Spleen (tissue), 11 donors: Measurements from ENCODE around the gene PRDM16. TPM values are rescaled to one million over a fixed set of nuclear protein-coding genes. Genes with fewer than 3 reads are reported as not detected.
"Not testable (repeated sequence)": the region's sequence is repeated elsewhere in the genome, so short reads cannot be mapped to it uniquely, and the experiment has no call there.

Experiments
- DNase-seq: peaks from one replicate; pipeline ENCODE4 v3.0.0-alpha.2; 2020
- H3K27ac ChIP-seq, 8 donors: fragments of 200-600 bp; sonication (generic) in 7 of 8; 1 replicate in 4 of 8; 2 replicates in 4 of 8; pipeline versions ENCODE4 v1.5.0 to v1.8.0; 2016 to 2021; ENCODE audit warnings: inconsistent platforms in 4 of 8, mild to moderate bottlenecking in 4 of 8, moderate library complexity in 1 of 8
- H3K27me3 ChIP-seq, 7 donors: fragments of 200-600 bp; sonication (generic) in 6 of 7; replicated peaks in 1 of 7; 1 replicate in 4 of 7; 2 replicates in 3 of 7; pipeline versions ENCODE4 v1.5.0 to v1.8.0; 2016 to 2021; ENCODE audit warnings: inconsistent platforms in 3 of 7, mild to moderate bottlenecking in 1 of 7
- H3K36me3 ChIP-seq, 6 donors: fragments of 200-600 bp; sonication (generic) in 5 of 6; 1 replicate in 4 of 6; 2 replicates in 2 of 6; pipeline versions ENCODE4 v1.5.0 to v1.8.0; 2016 to 2021; ENCODE audit warnings: inconsistent platforms in 2 of 6
- H3K4me1 ChIP-seq, 6 donors: fragments of 200-600 bp; sonication (generic) in 5 of 6; 1 replicate in 3 of 6; 2 replicates in 3 of 6; pipeline versions ENCODE4 v1.5.0 to v1.8.0; 2016 to 2021; ENCODE audit warnings: inconsistent platforms in 3 of 6
- H3K4me3 ChIP-seq, 8 donors: fragments of 200-600 bp; sonication (generic) in 7 of 8; 1 replicate in 4 of 8; 2 replicates in 4 of 8; pipeline versions ENCODE4 v1.5.0 to v1.8.0; 2016 to 2021; ENCODE audit warnings: inconsistent platforms in 4 of 8, mild to moderate bottlenecking in 4 of 8, moderate library complexity in 2 of 8
- H3K9me3 ChIP-seq, 8 donors: fragments of 200-600 bp; sonication (generic) in 7 of 8; 1 replicate in 4 of 8; 2 replicates in 4 of 8; pipeline versions ENCODE4 v1.5.0 to v1.8.0; 2016 to 2021; ENCODE audit warnings: inconsistent platforms in 4 of 8
- POLR2A ChIP-seq, 3 donors: fragments of 450-650 bp; IDR thresholded peaks; one replicate each; pipeline ENCODE4 v1.5.1; 2017; ENCODE audit warnings: antibody characterized with exemption in 3 of 3, mild to moderate bottlenecking in 1 of 3
- POLR2AphosphoS5 ChIP-seq, 3 donors: sonication (generic); formaldehyde crosslinking; IDR thresholded peaks; one replicate each; pipeline ENCODE4 v1.5.1; 2017; ENCODE audit warnings: antibody characterized with exemption in 3 of 3
- WGBS, 5 donors: extraction: QIAGEN DNeasy Blood & Tissue Kit in 3 of 5; methylation state at CpG; one replicate each; pipeline versions ENCODE4 v1.1.5 to v1.1.7; 2013 to 2018; 5-methylcytosine and 5-hydroxymethylcytosine counted together
- intact Hi-C: fragments of 100-400 bp; cut with DNase I; formaldehyde crosslinking; loops from one replicate; pipeline ENCODE4 v1.15.0; 2023; ENCODE audit warnings: low total_unique reads
- polyA plus RNA-seq, 3 donors: library from polyadenylated mRNA; stranded (reverse); fragments of 200-250 nt; gene quantifications; one replicate each; pipeline ENCODE4 v1.2.1, GENCODE V29; 2013
- total RNA-seq, 7 donors: library from RNA; depleted of rRNA in 3 of 7; stranded (reverse); fragments of >200 nt in 3 of 7; fragmentation: NEBNext Ultra II Directional in 4 of 7; extraction: Animal tissue kit (Norgen Biotek cat#: 25700) in 4 of 7; gene quantifications; one replicate each; pipeline versions ENCODE4 v1.1.0 to v1.2.1, GENCODE V29; 2016 to 2021
- TF ChIP-seq, protein P1 (sequence below), 11 experiments: fragments of 200-600 bp in 7 of 11; fragments of 450-650 bp in 4 of 11; sonication (generic) in 4 of 11; IDR thresholded peaks in 8 of 11; conservative IDR thresholded peaks in 3 of 11; 1 replicate in 7 of 11; 2 replicates in 4 of 11; pipeline versions ENCODE4 v1.4.0 to v1.8.0; 2016 to 2021; ENCODE audit warnings: antibody characterized with exemption in 11 of 11, inconsistent platforms in 4 of 11, mild to moderate bottlenecking in 1 of 11
- donor health status: healthy with polysubstance abuse.
- donor health status: DM: no; HTN: no; CAD: no; lungs with moderate emphysema.
- donor health status: DM: no; HTN: no; CAD: no.
- donor health status: Bipolar disorder and iron deficiency.
- donor health status: healthy.
- donor health status: DM: no; HTN: no; CAD: no.
- donor health status: DM: yes; HTN: yes; CAD: no.

Gene PRDM16
- total and polyA plus RNA-seq, 10 donors, result 0.43 to 3.2 (median 1.4) TPM

DNA sequence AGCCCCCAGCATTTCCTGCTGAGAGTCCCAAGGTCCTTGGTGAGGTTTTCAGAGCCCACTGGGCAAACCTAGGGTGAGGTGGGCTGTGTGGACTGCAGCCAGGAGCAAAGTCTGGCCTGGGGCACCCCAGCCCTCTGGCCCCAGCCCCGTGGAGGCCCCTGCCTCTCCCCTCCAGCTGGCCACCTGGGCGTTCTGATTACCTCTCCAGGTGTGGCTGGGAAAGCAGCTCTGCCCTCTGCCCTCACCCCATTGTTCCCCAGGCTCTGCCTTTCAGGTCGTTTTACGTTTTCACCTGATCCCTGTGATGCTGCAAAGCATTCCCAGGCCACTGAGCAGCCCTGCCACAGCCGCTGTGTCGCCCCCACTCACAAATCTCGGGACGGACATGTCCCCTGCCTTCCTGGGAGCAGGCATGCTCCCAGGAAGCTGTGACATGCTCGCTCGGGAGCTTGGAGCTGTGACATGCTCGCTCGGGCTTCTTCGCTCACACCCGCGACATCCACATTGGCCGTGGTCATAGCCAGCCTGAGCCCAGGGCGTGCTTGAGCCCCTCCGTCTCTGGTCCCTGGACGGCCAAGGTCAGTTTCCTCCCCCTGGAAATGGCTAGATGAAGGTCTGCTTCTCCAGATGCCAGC, 216.2 kb downstream of the PRDM16 start:
- no peaks in the 10 kb centered on the region for H3K36me3 ChIP-seq
- no peaks in the 10 kb centered on the region for H3K9me3 ChIP-seq
- H3K4me3 ChIP-seq, result no peak overlapping the region
- WGBS, 5 donors, result 79 to 86% (median 85%) methylated on average over 18 to 19 of the region's 19 CpGs
- DNase-seq, result no peak
- no peak for TF ChIP-seq POLR2A (IDR thresholded peaks at IDR 0.05)
- no peak for TF ChIP-seq POLR2AphosphoS5 (IDR thresholded peaks at IDR 0.05)
- TF ChIP-seq, protein P1, sequence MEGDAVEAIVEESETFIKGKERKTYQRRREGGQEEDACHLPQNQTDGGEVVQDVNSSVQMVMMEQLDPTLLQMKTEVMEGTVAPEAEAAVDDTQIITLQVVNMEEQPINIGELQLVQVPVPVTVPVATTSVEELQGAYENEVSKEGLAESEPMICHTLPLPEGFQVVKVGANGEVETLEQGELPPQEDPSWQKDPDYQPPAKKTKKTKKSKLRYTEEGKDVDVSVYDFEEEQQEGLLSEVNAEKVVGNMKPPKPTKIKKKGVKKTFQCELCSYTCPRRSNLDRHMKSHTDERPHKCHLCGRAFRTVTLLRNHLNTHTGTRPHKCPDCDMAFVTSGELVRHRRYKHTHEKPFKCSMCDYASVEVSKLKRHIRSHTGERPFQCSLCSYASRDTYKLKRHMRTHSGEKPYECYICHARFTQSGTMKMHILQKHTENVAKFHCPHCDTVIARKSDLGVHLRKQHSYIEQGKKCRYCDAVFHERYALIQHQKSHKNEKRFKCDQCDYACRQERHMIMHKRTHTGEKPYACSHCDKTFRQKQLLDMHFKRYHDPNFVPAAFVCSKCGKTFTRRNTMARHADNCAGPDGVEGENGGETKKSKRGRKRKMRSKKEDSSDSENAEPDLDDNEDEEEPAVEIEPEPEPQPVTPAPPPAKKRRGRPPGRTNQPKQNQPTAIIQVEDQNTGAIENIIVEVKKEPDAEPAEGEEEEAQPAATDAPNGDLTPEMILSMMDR (IDR thresholded peaks at IDR 0.05 in 8 of 11, conservative IDR thresholded peaks at IDR 0.05 in 3 of 11), result no peak
- peaks cover 0 to 80% (median 15%) of the 10 kb centered on the region in 7 donors for H3K27me3 ChIP-seq
- intact Hi-C loops, result no loop called here
- no peak overlapping the region for H3K27ac ChIP-seq
- H3K4me1 ChIP-seq, result peaks cover 0 to 11% (median 4%) of the 10 kb centered on the region in 6 donors

DNA sequence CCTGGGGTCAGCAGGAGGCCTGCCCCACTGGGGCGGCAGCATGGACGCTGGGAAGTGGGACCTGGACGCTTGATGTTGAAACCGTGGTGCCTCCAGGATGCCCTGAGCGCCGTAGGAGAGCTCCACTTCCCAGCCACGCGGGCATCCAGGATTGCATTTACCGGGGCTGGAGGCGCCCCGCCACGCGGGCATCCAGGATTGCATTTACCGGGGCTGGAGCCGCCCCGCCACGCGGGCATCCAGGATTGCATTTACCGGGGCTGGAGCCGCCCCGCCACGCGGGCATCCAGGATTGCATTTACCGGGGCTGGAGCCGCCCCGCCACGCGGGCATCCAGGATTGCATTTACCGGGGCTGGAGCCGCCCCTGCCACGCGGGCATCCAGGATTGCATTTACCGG, 218.1 kb downstream of the PRDM16 start:
- Histone ChIP-seq H3K27me3 (peaks cover 0 to 87% (median 15%) of the 10 kb centered on the region in 7 donors), H3K4me1 (peaks cover 0 to 11% (median 4%) of the 10 kb centered on the region in 6 donors)
- whole genome bisulfite sequencing, 5 donors, result 80 to 94% (median 92%) methylated on average over 2 to 31 of the region's 33 CpGs
- H3K27ac ChIP-seq, H3K36me3 ChIP-seq, H3K4me3 ChIP-seq, intact Hi-C loops, H3K9me3 ChIP-seq, DNase-seq: not testable (repeated sequence)

DNA sequence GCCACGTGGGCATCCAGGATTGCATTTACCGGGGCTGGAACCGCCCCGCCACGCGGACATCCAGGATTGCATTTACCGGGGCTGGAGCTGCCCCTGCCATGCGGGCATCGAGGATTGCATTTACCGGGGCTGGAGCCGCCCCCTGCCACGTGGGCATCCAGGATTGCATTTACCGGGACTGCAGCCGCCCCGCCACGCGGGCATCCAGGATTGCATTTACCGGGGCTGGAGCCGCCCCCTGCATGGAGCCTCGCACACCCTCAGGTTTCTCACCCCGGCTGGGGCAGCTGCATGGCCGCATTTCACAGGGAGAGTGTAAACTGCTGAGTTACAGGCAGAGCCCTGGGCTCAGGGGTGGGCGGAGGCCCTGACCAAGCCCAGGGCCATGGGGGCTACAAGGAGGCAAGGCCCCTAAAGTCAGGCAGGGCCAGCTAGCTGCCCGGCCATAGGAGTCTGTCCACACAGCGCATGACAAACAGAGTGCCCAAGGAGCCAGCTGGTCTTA, 218.7 kb downstream of the PRDM16 start:
- Histone ChIP-seq H3K27me3 (peaks cover 0 to 86% (median 12%) of the 10 kb centered on the region in 7 donors), H3K9me3 (no peaks in the 10 kb centered on the region), H3K4me1 (peaks cover 0 to 11% (median 4%) of the 10 kb centered on the region in 6 donors), H3K27ac (no peak overlapping the region), H3K36me3 (no peaks in the 10 kb centered on the region), H3K4me3 (no peak overlapping the region)
- WGBS, 5 donors, result 88 to 95% (median 94%) methylated on average over 10 to 25 of the region's 25 CpGs
- intact Hi-C loops, result no loop called here
- TF ChIP-seq POLR2A (IDR thresholded peaks at IDR 0.05), result no peak
- TF ChIP-seq, protein P1 (IDR thresholded peaks at IDR 0.05 in 8 of 11, conservative IDR thresholded peaks at IDR 0.05 in 3 of 11), result no peak
- no peak for DNase-seq

DNA sequence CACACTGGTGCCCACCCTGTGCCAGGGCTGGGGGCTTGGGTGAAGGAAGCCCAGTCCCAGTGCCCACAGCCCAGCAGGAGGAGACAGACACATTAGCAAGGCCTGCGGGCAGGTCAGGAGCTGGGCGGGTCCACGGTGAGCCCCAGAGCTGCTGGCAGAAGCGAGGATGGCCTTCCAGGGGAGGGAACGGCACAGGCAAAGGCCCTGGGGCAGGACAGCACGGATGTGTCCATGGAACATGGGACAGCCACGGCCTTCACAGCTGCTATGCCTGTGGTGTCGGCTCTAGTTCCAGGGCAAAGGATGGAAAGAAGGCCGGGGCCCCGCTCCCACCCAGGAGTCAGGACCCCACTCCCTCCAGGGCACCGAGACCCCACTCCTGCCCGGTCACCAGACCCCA, 220.5 kb downstream of the PRDM16 start:
- 81 to 96% (median 90%) methylated on average over 12 of the region's 12 CpGs for WGBS, 5 donors
- intact Hi-C loops, result no loop called here
- no peak for DNase-seq
- Histone ChIP-seq H3K9me3 (no peaks in the 10 kb centered on the region), H3K27ac (no peak overlapping the region), H3K27me3 (peaks cover 0 to 86% (median 9%) of the 10 kb centered on the region in 7 donors), H3K4me1 (no peaks in the 10 kb centered on the region), H3K4me3 (no peak overlapping the region), H3K36me3 (no peaks in the 10 kb centered on the region)
- TF ChIP-seq, protein P1 (IDR thresholded peaks at IDR 0.05 in 8 of 11, conservative IDR thresholded peaks at IDR 0.05 in 3 of 11), result no peak
- TF ChIP-seq POLR2A (IDR thresholded peaks at IDR 0.05), result no peak
- TF ChIP-seq POLR2AphosphoS5 (IDR thresholded peaks at IDR 0.05), result no peak
